ENCODE results near the gene CBFB.

CBFB gene

GRCh38 chr16:67050796-67051195 is 21.8 kb downstream of the CBFB start:
- FAIRE-seq: no peak

- no peak for FAIRE-seq
These were observed 23.4 kb downstream of the CBFB start for GRCh38 chr16:67052399-67052798.

GRCh38 chr16:67053767-67054334 is 24.9 kb downstream of the CBFB start:
- FAIRE-seq: peak; percentile 17

GRCh38 chr16:67054901-67055300 is 26.0 kb downstream of the CBFB start:
- FAIRE-seq: no peak

DNA sequence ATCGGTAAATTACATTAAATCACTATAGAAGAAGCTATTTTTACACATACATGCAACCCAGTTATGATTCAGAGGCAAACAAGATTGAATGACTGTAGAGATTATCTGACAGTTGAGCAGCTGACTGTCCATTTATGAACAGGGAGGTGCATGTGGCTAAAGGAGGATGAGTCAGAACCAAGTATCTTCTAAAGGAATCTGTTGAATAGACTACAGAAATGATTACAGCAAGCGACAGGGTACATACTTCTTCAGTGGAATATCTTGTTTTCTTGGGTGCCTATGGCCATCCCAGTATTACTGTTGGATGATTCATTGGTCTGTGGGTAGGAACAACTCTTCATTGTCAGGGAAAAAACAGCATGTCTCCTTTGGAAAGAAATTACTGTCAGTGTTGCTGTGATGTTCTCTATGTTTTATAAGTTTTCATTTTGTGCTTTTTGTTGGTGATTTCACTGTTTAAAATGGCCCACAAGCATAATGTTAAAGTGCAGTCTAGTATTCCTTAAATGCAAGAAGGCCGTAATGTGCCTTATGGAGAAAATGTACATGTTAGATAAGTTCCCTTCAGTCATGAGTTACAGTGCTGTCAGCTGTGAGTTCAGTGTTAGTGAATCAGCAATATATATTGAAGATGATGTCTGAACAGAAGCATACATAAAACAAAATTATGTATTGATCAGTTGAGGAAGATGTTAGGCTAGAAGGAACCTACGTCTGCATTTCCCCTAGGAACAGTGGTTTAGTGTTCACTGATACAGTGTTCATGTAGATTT is 27.0 kb downstream of the CBFB start:
- no peak for FAIRE-seq

- no peak for FAIRE-seq
These were observed 34.1 kb downstream of the CBFB start for GRCh38 chr16:67063008-67063407.

GRCh38 chr16:67068212-67068753 is 39.3 kb downstream of the CBFB start:
- FAIRE-seq: no peak

- no peak for FAIRE-seq
These were observed 42.6 kb downstream of the CBFB start for GRCh38 chr16:67071476-67072048.

GRCh38 chr16:67075331-67075730 is 46.4 kb downstream of the CBFB start:
- no peak for FAIRE-seq

GRCh38 chr16:67077871-67078270 is 48.9 kb downstream of the CBFB start:
- no peak for FAIRE-seq

DNA sequence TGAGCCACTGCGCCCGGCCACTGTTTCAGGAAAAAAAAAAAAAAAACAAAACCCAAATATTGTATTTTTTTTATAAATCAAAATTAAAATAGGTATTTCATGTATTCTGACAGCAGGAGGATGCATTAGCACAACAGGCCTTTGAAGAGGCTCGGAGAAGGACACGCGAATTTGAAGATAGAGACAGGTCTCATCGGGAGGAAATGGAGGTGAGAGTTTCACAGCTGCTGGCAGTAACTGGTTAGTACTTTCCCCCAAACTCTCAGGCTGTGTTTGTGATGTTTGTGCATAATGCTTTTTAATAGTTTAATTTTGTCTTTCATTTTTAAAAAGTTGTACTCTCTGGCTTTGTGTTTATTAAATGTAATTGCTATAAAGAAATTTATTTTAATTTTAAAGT is 53.2 kb downstream of the CBFB start:
- no peak for FAIRE-seq

DNA sequence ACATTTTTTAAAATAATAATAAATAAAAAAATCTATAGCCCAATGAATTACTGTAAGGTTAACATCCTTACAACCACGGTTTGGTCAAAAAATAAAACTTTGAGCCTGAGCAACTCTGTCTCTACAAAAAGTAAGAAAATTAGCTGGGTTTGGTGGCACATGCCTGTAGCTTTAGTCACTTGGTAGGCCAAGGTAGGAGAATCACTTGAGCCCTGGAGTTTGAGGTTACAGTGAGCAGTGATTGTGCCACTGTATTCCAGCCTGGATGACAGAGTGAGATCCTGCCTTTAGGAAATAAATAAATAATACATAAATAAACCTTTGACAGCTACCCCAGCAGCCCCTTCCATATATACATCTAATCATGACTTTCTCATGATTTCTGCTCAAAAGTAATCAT is 53.9 kb downstream of the CBFB start:
- no peak for FAIRE-seq

- FAIRE-seq: no peak
These were observed 55.5 kb downstream of the CBFB start for GRCh38 chr16:67084345-67085028.

- no peak for FAIRE-seq
These were observed 57.9 kb downstream of the CBFB start for GRCh38 chr16:67086822-67087221.

DNA sequence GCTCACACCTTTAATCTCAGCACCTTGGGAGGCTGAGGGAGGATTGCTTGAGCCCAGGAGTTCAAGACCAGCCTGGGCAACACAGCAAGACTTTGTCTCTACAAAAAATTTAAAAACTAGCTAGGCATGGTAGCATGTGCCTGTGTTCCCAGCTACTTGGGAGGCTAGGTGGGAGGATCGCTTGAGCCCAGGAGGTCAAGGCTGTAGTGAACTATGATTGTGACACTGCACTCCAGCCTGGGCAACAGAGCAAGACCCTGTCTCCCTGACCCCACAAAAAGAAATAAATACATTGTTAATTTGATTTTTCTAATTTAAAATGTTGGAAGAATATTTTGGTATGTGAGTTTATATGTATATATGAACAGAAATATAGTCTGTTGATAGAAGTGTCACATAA is 58.3 kb downstream of the CBFB start:
- FAIRE-seq: no peak

DNA sequence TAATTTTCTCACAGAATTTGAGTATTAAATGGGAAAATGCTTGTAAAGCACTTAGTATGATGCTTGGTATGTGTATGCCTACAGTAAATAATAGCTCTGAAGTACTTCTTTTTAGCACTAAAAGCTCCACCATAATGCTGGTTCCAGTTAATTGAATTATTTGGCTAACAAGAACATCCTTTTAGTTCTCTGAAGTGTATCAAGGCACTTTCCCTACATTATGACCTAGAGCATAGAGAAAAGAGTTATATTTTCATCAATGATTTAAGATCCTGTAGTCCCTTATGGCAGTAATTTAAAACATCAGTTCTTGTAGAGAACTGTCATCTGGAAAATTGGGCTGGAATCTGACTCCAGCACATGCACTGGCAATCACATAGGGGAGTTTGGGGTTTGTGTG is 58.9 kb downstream of the CBFB start:
- FAIRE-seq: no peak

DNA sequence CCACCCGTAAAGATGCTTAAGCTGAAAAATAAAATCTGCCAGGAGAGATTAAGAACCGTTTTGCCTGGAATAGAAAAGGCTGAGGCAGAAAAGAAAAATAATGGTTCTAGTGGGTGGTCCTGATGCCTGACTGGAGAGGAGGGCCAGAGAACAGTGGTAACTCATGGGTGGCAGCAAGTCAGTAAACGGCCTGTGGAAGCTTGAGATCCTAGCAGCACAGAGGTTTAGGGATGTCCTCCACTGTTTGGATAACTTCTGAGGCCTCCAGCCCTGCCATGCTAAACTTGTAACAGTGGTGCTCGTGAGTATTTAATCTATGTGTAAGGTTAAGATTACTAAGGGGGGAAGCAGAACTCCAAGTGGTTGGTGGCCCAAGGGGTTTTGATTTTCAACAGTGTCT is 59.6 kb downstream of the CBFB start:
- no peak for FAIRE-seq

GRCh38 chr16:67089101-67089500 is 60.2 kb downstream of the CBFB start:
- peak; percentile 21 for FAIRE-seq

DNA sequence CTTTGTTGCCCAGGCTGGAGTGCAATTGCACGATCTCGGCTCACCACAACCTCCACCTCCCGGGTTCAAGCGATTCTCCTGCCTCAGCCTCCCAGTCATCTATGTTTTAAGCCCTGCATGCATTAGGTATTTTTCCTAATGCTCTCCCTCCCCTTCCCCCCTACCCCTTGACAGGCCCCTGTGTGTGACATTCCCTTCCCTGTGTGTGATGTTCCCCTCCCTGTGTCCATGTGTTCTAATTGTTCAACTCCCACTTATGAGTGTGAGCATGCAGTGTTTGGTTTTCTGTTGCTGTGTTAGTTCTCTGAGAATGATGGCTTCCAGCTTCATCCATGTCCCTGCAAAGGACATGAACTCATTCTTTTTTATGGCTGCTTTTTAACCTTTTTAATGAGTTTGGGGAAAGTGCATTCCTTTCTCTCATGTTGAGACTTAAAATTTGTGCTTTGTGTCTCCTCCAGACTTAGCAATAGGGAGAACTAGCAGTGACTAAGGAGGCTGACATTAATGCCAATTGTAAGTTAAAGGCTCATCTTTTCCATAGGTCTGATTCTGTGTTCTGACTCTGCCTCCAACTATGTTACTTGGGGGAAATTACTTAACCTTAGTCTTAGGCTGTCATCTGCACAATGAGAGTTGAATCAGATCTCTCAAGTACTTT is 63.1 kb downstream of the CBFB start:
- no peak for FAIRE-seq

DNA sequence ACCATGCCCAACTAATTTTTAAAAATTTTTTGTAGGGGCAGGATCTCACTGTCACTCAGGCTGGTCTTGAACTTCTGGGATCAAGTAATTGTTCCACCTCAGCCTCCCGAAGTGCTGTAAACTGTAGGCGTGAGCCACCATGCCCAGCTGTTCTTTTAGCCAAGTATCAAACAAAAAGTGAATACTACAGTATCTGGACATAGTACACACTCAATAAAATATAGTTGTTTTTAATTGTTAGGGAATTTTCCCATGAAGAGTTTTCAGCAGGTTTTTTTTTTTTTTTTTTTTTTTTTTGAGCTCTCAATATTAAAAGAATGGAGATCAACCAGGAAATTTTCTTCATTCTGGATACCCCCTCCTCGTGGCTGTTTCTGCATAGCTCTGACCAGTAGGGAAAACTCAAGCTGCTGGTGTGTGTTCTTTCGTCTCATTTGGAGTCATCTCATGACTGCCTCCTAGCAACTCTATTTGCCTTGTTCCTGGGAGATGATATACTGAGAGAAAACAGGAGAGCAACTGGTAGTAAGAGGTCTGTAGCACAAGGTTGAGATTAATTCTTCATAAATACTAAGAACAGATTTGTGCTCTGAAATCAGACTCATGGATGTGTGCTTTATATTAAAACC is 64.3 kb downstream of the CBFB start:
- peak; percentile 95 for FAIRE-seq

- no peak for FAIRE-seq
These were observed 69.7 kb downstream of the CBFB start for GRCh38 chr16:67098599-67098998.

DNA sequence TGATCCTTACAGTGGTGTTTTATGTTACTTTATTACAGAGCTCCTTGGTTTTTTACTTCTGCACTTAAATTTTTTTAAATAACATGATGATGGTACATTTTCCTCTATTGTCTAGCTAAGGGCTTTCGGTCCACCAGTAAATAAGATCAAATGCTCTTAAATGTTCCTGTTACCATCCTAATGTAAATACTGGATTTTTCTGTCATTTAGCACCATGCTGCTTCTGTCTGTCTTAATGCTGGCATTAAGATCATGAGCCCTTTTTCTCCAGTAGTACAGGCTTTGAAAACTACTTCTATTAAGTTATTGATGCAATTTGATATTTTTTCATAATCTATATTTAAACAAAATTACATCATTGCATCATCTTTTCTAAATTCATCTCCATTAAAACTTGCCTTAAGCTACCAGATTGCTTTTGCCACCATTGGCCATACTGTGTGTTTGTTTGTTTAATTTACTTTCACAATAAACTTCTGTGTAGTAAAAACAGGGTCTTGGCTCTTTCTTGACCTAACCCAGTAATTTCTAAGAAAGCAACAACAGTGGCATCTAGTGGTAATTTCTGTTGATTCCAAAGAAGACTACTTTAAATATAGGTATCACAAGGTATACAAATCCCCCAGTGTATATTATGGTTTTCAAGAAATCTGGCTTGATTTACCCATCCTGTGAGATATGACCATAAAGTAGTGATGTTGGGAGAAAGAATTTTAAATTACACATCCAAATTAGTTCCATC is 71.8 kb downstream of the CBFB start:
- FAIRE-seq: no peak

Data from islet of Langerhans (tissue), 1 donor.